ENCODE data around the gene ACR. TPM values are rescaled to one million over a fixed set of nuclear protein-coding genes. Genes with fewer than 3 reads are reported as not detected.
"Not testable (repeated sequence)": the region's sequence is repeated elsewhere in the genome, so short reads cannot be mapped to it uniquely, and the experiment has no call there.

Gene ACR
- total RNA-seq, 1 donor: 2.2 TPM

- not testable (repeated sequence) for DNase-seq (ENCODE audit: low read depth in 2 of 3, low spot score in 2 of 3)
Observed at GRCh38 chr22:50759597-50760341, 21.8 kb downstream of the ACR start.

- not testable (repeated sequence) for DNase-seq (ENCODE audit: low read depth in 2 of 3, low spot score in 2 of 3)
Observed at GRCh38 chr22:50761829-50762228, 23.8 kb downstream of the ACR start.

GRCh38 chr22:50764288-50764687 lies 26.3 kb downstream of the ACR start:
- not testable (repeated sequence) for DNase-seq (ENCODE audit: low read depth in 2 of 3, low spot score in 2 of 3)

GRCh38 chr22:50775132-50775531 lies 37.1 kb downstream of the ACR start:
- peak in 2 of 3 donors; percentile 63 to 68 for DNase-seq (ENCODE audit: low read depth in 2 of 3, low spot score in 2 of 3)

GRCh38 chr22:50777631-50778030 lies 39.6 kb downstream of the ACR start:
- not testable (repeated sequence) for DNase-seq (ENCODE audit: low read depth in 2 of 3, low spot score in 2 of 3)

GRCh38 chr22:50780244-50780643 lies 42.2 kb downstream of the ACR start:
- not testable (repeated sequence) for DNase-seq (ENCODE audit: low read depth in 2 of 3, low spot score in 2 of 3)

- not testable (repeated sequence) for DNase-seq (ENCODE audit: low read depth in 2 of 3, low spot score in 2 of 3)
Observed at GRCh38 chr22:50782253-50782652, 44.2 kb downstream of the ACR start.

- DNase-seq (ENCODE audit: low read depth in 2 of 3, low spot score in 2 of 3): peak; percentile 80 to 84 (median 80)
Observed at GRCh38 chr22:50783033-50783879, 45.3 kb downstream of the ACR start, which contains the start of gene RABL2B. Gene RABL2B, minus strand, starts transcription at chr22:50783636. Its CDS starts 1,342 bp downstream, at chr22:50782294.

GRCh38 chr22:50783880-50784276 lies 45.9 kb downstream of the ACR start:
- not testable (repeated sequence) for DNase-seq (ENCODE audit: low read depth in 2 of 3, low spot score in 2 of 3)

GRCh38 chr22:50785289-50785688 lies 47.3 kb downstream of the ACR start:
- DNase-seq (ENCODE audit: low read depth in 2 of 3, low spot score in 2 of 3): peak in 1 of 3 donors; percentile 0

GRCh38 chr22:50786936-50787335 lies 48.9 kb downstream of the ACR start:
- not testable (repeated sequence) for DNase-seq (ENCODE audit: low read depth in 2 of 3, low spot score in 2 of 3)

Small RNA genes within 50 kb of the gene (small RNA-seq; reads per million reads assigned to genes)
- not detected for gene RNU6-409P

Other genes with a start within 250 kb of the ACR start
- gene LMF2, start 230.5 kb upstream of the ACR start, total RNA-seq: 65.4 TPM
- 38.2 TPM for gene NCAPH2, start 230.0 kb upstream of the ACR start, total RNA-seq
- gene SCO2, start 212.6 kb upstream of the ACR start, total RNA-seq: 7.3 TPM
- gene TYMP, start 208.2 kb upstream of the ACR start, total RNA-seq: 20.5 TPM
- 1.6 TPM for gene KLHDC7B, start 192.3 kb upstream of the ACR start, total RNA-seq
- gene SYCE3, start 175.3 kb upstream of the ACR start, total RNA-seq: 0.54 TPM
- 13.2 TPM for gene CPT1B, start 159.8 kb upstream of the ACR start, total RNA-seq
- 63.8 TPM for gene CHKB, start 155.4 kb upstream of the ACR start, total RNA-seq
- 0.27 TPM for gene MAPK8IP2, start 137.4 kb upstream of the ACR start, total RNA-seq
- gene ARSA, start 110.1 kb upstream of the ACR start, total RNA-seq: 24.5 TPM
- gene SHANK3, start 65.4 kb upstream of the ACR start, total RNA-seq: 24.8 TPM
- gene RABL2B, start 45.4 kb downstream of the ACR start, total RNA-seq: 15.6 TPM

Measured in hematopoietic multipotent progenitor cell (in vitro differentiated cells).